ENCODE measurements around the gene SLC25A6.

SLC25A6 gene

GRCh38 chrX:1336331-1336943 lies 55.5 kb downstream of the SLC25A6 start, which contains the start of gene IL3RA:
Gene IL3RA, plus strand, starts transcription at chrX:1336785. Its CDS starts 4,981 bp downstream, at chrX:1341766.
- Mint-ChIP-seq H3K4me3 (peak within 1 kb of the TSS; percentile 84 to 88), H3K27ac (peak within 1 kb of the TSS; percentile 90), H3K4me1 (peaks cover 8 to 19% of the 10 kb centered on the region in 2 donors), H3K9me3 (peaks cover under 1 to 1% of the 10 kb centered on the region in 2 donors), H3K27me3 (no peaks in the 10 kb centered on the region), H3K36me3 (peaks cover 3 to 8% of the 10 kb centered on the region in 2 donors)
- peak; percentile 55 to 71 for ATAC-seq (replicated peaks)
- no peak for DNase-seq

Data from stimulated activated naive B cell treated with anti-CD40 and anti-IgM and Interleukin-4, amounts not matched to agents 10 μg/mL and 1 μg/mL and 100 μg/mL, for 72 hours (primary cell).